Myocyte (in vitro differentiated cells): ENCODE results near the gene SORCS1. TPM values are rescaled to one million over a fixed set of nuclear protein-coding genes. Genes with fewer than 3 reads are reported as not detected.

Source experiments
- DNase-seq: peaks from one replicate; pipeline ENCODE4 v3.0.0-alpha.2; 2012; ENCODE audit warnings: low read depth
- total RNA-seq: library from RNA; depleted of rRNA; stranded (reverse); fragments of >200 nt; gene quantifications from 2 replicates; pipeline ENCODE4 v1.2.3, GENCODE V29; 2014

SORCS1 gene
- total RNA-seq, 1 donor from 2014 or later = not detected

GRCh38 chr10:106825576-106826364 is 338.7 kb downstream of the SORCS1 start:
- no peak for DNase-seq

DNA sequence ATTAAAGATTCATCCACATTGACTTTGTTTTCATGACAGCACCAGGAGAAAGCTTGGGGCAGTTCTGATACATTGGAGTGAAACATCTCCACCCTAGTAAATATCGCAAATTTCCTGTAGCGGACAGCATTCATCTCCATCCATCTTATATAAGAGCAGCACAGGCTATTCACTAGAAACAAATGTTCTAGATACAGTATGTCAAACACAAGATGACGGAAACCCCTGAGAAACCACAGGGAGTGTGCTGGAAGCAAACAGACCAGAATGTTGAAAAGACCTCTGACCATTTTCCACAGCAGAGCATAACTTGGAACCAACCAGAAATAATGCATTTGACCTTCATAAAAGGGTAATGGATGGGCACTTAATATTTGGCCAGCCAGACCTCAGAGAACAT is 343.9 kb downstream of the SORCS1 start:
- no peak for DNase-seq

DNA sequence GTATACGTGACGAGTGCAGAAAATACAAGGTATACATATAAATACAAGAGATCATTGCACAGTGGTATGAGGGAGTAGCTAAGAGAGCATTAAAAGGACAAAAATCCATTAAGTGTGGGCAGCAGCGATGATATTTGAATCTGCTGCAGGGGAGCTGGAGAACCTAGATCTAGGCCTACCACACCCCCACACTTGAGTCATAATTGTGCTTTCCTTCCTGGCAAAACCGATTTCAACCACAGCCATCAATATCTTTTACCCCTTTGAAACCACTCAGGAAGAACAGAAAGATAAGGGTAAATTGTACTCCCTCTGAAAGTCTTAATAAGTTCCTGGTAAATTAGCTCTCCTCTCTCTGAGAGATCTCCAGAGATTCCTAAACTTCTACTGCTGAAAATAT is 345.0 kb downstream of the SORCS1 start:
- no peak for DNase-seq

- no peak for DNase-seq
Measured at GRCh38 chr10:106816318-106817085, 348.0 kb downstream of the SORCS1 start.

- no peak for DNase-seq
Measured at GRCh38 chr10:106815427-106816043, 349.0 kb downstream of the SORCS1 start.

GRCh38 chr10:106804992-106805582 is 359.4 kb downstream of the SORCS1 start:
- DNase-seq = no peak

- DNase-seq = no peak
Measured at GRCh38 chr10:106802949-106803348, 361.6 kb downstream of the SORCS1 start.

DNA sequence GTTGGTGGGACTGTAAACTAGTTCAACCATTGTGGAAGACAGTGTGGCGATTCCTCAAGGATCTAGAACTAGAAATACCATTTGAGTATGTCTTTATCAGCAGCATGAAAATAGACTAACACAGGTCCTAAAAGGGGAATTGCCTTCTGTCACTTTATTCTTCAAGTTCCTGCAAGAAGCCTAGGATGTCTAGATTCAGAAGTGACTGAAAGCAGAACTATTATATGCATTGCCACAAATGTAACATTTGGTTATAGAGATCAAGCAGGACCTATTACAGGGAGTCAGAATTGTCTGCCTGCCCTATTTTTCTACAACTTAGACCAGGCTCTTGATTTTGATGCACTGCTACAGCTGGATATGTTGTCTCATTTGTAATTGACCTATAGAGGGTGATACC is 364.7 kb downstream of the SORCS1 start:
- DNase-seq = no peak

DNA sequence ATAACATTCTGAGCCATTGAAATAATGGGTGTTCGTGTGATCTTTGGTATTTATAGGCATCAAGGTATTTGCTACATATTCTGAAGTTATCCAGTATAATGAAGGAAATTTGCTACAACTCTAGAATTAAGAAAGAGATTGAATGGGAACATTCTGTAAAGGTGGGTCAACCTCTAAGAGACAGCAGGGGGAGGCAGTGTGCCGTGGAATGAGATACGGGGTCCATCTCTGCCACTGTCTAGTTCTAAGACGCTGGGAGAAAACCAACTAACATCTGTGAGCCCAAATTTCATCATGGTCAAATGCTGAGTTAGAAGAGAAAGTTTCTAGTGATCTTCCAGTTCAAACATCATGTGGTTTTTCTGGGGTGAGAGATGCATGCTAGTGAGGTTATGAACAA is 368.9 kb downstream of the SORCS1 start:
- DNase-seq = no peak

GRCh38 chr10:106793617-106794016 is 370.9 kb downstream of the SORCS1 start:
- no peak for DNase-seq

GRCh38 chr10:106789623-106790022 is 374.9 kb downstream of the SORCS1 start:
- no peak for DNase-seq

- DNase-seq = no peak
Measured at GRCh38 chr10:106788982-106789381, 375.5 kb downstream of the SORCS1 start.

GRCh38 chr10:106785528-106785927 is 379.0 kb downstream of the SORCS1 start:
- DNase-seq = no peak

GRCh38 chr10:106780632-106781031 is 383.9 kb downstream of the SORCS1 start:
- DNase-seq = no peak

DNA sequence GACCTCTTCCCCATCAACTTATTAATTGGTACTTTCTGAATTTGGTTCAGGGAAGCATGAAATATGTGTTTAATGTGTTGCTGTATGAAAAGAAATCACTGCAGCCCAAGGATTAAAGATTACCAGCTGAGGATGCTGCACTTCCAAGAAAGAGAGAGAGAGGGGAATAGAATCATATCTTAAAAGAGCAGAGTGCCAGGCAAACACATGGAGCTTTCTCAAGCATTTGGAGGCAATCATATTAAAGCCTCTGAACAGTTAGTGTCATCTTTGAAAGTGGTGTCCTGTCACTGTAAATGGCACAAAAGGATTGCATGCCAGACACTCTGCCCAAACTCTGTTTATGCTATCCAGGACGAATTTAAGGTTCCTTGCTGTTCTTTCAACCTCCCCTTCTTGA is 386.7 kb downstream of the SORCS1 start:
- DNase-seq = no peak

DNA sequence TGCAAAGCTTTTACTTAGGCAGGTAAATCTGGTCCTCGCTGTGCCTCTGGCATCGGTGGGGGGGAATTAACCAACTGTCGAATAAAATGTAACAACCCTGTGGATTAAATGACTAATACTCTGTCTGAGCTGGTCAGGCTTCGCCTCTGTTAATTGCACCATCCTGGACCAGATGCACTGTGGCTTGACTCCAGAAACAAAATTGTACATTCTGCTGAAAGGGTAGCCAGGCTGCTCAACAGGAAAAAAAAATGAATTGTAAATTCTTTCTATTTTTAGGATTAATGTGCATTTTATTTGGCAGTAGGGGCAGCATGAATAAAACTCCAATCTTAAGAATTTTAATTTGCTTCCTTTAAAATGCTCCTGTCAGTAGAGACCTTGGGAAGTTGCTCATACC is 389.4 kb downstream of the SORCS1 start:
- DNase-seq = no peak

- DNase-seq = no peak
Measured at GRCh38 chr10:106772957-106773356, 391.5 kb downstream of the SORCS1 start.

DNA sequence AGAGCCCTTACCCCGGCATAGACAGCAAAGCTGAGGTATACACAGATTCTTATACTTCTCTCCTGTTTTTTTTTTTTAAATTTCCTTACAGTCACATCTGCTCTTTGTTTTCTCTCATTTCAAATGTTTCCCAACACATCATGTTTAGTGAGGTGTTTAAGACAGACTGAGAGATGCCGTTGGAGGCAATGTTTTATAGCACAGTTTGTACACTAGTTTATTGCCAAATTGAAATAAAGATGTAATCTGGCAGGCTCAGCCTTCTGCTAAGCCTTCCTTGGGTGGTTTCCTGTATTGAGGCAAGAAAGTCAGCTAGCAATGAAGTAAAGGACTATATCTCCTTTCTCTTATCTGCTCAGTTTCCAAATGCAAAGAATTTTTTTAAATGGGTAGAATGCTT is 393.4 kb downstream of the SORCS1 start:
- no peak for DNase-seq

- DNase-seq = no peak
Measured at GRCh38 chr10:106768204-106768603, 396.3 kb downstream of the SORCS1 start.

GRCh38 chr10:106765928-106766327 is 398.6 kb downstream of the SORCS1 start:
- no peak for DNase-seq

GRCh38 chr10:106765241-106765754 is 399.2 kb downstream of the SORCS1 start:
- no peak for DNase-seq

DNA sequence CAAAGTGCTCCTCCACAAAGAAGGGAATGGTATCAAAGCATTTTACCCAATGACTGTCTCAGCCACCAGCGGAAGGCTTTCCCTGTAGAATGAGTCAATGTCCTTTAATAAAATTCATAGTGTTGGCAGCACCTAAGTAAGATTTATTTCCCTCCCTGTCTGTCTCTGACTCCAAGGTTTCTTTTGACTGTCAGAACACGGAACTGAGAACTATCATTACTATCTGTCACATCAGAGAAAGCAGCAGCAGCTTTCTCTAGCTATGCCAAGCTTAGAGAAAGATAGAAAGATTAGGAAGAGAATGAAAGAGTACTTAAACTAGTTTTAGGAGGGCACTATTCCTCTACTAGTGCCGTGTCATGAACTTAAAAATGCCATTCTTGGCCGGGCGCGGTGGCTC is 400.1 kb downstream of the SORCS1 start:
- no peak for DNase-seq
